NCI-H2227 (cell line): ENCODE measurements around the gene RTN4RL1.
A peak's percentile ranks its signal among the peaks of the same experiment; 100 is the strongest.
"Not testable (repeated sequence)": the region's sequence is repeated elsewhere in the genome, so short reads cannot be mapped to it uniquely, and the experiment has no call there.

Source experiments
- DNase-seq: peaks from one replicate; lab custom pipeline; 2025; ENCODE audit not compliant: unreplicated experiment; lab: John Stamatoyannopoulos, UW

The RTN4RL1 gene

DNA sequence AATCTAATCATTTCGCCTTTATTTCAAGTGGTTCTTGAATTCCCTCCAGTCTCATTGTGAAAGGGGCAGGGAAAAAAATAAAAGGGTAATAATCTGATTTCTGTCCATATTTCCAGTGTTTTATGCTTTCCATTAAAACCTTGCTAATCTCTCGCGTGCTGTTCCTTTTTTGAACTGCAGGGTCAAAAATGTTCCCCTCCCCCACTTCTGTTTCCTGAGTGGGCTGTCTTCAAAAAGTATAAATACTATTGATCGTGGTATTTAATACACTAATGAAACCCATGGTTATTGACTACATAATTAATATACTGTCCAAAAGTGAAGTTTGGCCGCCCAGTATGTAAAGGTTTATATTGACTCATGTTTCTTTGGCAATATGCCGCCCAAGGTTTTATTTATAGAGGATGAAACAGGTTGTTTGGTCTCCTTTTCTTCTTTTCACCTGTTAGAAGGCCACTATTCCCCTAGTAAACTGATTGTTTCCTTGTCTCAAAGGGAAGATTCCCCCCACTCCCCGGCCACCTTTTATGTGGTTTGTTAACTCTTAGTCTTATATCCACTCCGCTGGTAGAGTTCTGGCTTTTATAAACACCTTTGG is 125.6 kb downstream of the RTN4RL1 start:
- no peak for DNase-seq

DNA sequence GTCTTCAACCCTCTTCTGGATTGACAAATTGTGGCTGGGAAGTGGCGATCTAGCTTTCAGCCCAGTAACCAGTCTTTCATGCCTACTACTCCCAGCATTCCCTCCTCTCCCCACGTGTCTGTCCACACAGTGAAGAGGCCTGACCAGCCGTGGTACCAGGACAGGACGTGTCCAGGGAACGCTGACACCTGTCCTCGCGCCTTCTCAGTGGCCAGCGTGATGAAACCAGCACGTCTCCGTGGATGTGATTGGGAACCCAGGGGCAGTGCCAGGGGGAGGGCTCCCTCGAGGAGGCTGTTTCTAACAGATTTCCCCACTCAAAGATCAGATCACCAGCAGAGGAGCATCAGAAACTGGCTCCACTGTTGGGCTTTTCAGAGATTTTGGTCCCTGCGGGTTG is 126.3 kb downstream of the RTN4RL1 start:
- DNase-seq = peak; percentile 57

DNA sequence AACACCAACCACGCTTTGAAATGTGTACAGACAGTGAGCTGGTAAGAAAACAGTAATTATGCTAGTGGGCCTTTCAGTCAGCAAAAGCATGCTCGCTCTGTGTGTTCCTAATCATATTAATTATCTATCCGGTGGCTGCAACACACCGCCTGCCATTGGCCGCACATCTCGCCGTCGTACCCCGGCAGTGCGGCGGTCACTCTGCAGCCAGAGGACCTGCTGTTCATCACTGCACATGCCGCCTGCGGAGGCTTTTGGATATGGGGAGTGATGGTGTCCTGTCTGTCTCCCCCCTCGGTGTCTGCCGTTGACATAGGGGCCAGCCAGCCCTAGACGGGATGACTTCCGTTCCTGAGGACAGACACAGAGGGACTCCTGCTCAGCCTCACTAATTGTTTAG is 126.8 kb downstream of the RTN4RL1 start:
- DNase-seq = peak; percentile 43

- DNase-seq = no peak
These were observed 128.0 kb downstream of the RTN4RL1 start for GRCh38 chr17:1897105-1897656.

DNA sequence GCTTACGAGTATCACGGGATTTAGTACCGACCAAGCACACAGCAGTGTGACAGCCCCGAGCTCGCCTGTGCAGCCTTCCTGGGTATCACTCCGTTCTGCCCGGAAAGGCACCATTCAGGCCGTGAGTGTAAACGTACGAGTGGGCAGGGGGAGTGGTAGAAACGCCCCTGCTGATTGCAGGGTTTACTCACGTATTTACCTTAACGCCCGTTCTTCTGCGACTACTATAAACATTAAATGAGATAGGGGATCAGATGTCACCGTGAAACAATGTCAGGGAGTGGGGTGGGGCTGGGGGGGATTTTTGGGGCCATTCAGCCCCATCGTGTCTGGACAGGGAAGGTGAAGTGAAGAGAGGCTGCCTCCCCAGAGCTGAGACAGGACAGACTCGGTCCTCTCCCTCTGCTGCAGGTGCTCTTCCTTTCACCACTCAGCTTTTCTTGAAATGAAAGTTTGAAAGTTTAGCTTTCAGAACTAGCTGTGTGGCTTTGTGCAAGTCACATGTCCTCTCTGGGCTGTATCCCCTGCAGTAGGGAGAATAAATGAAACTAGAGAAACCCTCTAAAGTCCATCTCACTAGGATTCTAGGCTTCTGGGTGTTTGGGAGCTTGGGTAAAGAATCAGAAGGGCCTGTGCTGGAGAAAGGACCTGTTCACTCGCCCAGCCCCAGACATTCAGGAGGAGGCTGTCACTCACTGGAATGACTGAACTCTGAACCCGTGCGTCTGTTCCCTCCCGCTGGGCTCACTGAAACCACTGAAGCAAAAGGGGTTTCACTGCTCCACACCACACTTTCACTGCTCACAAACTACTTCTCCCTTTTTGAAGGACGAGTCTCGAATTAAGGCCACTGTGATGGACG is 128.7 kb downstream of the RTN4RL1 start:
- peak; percentile 47 for DNase-seq

- DNase-seq = not testable (repeated sequence)
These were observed 129.7 kb downstream of the RTN4RL1 start for GRCh38 chr17:1895479-1895878.

GRCh38 chr17:1894753-1895339 is 130.3 kb downstream of the RTN4RL1 start:
- DNase-seq = no peak

DNA sequence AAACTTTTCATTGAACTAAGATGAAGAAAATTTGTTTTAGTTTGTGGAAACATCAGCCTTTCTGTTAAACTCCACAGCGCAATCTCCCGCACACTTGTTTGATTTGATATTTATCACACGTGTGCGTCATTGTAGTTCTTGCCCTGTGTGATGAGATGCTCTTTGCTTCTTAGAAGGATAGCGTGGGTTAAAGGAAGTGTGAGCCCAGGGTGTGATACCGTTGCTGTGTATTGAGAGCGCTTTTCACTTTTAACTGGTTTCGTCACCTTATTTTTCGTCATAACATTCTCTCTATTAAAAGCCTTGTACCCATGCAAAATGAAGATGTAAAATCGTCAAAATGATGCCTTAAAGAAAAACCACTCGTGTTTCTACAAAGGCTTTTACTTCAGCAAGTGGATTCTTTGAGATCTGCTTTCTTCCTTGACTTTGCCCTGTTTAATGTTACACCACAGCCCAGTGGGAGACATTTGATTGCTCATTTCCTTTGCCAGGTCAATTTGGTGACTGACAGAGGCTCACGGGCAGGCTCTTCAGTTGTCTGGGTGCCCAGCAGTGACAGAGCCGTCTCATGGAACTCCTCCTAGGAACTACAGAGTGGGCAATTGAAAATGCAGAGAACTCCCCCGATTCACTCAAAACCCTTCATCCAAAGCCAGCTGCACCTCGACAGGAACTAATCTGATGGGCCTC is 134.2 kb downstream of the RTN4RL1 start:
- DNase-seq = no peak

DNA sequence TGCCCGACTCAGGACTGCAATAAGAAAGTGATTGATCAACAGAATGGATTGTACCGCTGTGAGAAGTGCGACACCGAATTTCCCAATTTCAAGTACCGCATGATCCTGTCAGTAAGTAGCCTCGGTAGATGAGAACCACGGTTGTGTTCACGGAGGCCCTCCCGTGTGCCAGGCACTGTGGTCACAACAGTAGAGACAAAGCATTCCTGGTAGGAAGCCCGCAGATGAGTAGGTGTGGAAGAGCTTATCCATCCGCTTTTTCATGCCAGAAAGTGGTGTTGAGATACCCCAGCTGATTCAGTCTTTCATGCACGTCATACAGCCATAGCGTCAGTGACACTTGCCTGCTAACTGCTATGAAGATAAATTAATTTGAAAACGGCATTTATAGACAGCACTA is 136.4 kb downstream of the RTN4RL1 start:
- no peak for DNase-seq
